HG03575 (cell line): ENCODE measurements around the gene SKI.

Experiments used
- ATAC-seq: cut with Tn5 transposase; IDR thresholded peaks from one replicate; pipeline ENCODE4 v1.9.1; 2021; ENCODE audit not compliant: unreplicated experiment, insufficient number of reproducible peaks, low FRiP score; ENCODE audit errors: extremely low read depth

The SKI gene

DNA sequence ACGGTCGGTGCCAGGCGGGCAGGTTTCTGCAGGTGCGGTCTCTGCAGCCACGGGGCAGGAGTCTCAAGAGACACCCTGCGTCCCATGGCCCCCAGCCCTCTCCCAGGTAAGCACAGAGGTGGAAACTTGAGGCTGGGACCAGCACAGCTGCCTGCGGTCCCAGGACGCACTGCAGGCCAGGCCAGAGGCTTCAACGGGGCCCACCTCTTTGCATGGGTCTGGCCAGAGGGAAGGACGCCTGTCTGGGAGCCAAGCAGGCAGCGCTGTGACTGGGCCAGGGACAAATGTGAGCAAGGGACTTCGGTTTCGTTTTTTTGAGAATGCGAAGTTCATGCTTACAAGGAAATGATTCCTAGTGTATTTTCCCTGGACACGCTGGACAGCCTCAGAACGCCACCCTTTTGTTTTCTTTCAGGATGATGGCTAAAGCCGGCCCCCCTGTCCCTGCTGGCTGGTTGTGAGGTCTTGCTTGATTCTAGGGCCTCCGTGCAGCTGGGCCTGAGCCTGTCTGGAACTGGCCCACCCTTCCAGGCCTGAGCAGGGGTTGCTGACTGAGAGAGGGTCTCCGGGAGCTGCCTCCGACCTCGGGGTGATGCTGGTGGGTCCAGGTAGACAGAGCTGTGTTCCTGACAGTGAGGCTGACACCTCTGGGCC lies 124.9 kb downstream of the SKI start:
- ATAC-seq = no peak

DNA sequence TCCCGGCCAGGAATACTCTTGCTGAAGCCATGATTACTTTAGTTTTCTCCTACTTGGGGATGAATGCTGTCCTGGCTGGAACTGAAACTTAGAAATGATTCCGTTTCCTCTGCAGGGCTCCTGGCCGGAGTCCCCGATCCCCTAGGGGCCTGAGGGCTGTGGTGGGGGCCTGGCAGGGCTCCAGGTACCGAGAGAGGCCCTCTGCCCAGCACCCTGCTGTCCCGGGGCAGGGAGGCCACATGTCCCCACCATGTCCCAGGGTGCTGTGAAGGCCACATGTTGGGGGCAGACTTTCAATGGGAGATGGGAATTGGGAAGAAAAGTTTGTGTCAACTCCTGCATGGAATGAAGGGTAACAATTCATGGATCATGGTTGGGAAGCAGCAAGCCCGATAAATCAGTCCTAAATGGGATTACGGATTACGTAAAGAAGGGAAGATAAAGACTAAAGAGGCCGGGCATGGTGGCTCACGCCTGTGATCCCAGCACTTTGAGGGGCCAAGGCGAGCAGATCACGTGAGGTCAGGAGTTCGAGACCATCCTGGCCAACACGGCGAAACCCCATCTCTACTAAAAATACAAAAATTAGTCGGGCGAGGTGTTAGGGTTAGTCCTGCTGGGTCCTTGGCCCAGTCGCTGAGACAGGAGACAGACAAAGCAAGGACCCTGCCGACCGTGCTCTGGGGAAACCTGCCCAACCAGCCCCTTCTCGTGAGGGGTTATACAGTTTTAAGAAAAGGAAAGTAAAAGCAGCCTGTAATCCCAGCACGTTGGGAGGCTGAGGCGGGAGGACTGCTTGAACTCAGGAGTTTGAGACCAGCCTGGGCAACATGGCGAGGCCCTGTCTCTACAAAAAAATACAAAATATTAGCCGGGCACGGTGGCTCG lies 125.7 kb downstream of the SKI start:
- no peak for ATAC-seq

DNA sequence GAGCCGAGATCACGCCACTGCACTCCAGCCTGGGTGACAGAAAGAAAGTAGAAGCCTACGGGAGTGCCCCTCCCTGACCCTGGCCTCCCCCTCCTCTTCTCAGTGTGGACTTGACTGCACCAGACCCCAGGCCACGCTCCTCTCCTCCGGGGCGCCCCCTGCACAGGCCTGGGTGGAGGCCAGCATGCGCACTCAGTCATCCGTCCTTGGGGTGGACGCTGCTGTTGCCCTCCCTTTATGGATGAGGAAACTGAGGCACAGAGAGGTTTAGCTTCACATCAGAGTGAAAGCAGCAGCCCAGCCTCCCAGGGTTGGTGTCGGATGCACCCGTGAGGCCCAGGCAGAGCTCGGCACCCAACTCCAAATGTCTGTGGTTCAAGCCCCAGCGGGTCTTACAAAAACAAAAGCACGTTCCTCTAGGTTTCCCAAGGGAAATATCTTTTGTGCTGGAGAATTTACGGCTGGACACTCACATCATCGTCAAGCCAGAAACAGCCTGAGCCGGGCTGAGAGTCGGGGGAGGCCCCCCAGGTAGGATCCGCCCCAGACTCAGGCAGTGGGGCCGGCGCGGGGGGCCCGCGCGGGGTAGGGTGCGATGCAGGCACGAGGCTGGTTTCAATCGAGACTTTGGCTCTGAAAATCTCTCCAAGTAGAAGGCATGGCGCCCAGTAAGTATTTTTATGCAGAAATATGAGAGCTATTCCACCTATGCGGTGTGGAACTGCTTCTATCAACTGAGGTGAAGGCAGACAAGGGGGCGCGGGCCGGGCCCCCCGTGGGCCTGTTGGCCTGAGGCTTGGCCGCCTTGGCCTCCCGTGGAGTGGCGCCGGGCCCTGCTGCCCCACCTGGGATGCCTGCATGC lies 126.6 kb downstream of the SKI start:
- ATAC-seq = no peak

DNA sequence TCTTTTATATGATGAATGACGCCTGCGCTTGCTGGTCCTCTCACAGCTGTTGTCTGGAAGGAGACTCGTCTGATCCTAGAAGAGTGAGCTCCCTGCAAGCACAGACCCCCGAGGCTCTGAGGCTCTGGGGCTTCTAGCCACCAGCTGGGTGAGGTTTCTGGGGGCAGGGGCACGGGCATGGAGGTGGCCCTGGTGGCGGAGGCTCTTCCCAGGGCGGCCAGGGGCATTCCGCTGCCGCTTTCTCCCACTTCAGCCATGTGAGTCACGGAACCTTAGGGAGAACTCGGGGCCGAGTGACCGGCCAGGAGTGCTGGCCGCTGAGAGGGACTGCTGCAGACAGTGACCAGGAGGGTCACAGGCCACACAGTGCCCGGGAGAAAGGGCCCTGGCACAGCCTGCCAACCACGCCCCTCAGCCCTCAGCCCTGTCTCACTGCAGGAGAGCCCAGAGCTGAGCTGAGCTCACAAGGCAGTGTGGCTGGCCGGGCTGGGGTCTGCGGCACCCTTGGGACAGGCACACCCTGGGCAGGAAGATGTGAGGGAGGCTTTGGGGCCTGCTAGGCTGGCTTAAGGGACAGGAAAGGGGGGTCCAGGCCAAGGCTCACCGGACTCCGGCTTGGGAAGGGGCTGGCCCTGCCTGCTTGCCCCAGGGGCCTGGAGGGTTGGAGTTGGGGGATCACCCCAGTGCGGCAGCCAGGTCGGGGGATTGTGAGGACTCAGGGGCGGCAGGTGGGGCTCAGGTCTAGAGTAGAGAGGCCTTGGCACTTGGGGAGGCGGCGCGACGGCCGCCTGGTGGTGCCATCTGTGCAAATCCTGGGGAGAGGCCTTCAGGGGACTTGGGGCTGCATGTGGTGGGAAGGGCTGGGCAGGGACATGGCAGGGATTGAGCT lies 127.5 kb downstream of the SKI start:
- ATAC-seq = no peak

DNA sequence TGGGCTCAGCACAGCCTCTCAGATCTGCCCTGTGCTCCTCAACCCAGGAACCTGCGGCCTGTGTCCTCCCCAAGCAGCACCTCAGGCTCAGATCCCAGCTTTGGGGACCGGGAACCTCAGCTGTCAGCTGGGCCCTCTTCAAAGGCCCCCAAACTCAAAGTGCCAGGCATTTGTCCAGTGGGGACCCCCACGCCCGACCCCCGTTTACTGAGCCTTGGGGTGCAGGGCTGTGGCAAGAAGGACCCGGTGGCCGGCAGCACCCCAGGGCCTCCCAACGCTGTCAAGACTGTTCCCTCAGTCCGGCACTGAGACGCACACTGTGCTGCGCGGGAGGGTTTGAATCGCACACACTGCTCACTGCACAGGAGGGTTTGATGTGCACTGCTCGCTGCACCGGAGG lies 128.3 kb downstream of the SKI start:
- no peak for ATAC-seq

DNA sequence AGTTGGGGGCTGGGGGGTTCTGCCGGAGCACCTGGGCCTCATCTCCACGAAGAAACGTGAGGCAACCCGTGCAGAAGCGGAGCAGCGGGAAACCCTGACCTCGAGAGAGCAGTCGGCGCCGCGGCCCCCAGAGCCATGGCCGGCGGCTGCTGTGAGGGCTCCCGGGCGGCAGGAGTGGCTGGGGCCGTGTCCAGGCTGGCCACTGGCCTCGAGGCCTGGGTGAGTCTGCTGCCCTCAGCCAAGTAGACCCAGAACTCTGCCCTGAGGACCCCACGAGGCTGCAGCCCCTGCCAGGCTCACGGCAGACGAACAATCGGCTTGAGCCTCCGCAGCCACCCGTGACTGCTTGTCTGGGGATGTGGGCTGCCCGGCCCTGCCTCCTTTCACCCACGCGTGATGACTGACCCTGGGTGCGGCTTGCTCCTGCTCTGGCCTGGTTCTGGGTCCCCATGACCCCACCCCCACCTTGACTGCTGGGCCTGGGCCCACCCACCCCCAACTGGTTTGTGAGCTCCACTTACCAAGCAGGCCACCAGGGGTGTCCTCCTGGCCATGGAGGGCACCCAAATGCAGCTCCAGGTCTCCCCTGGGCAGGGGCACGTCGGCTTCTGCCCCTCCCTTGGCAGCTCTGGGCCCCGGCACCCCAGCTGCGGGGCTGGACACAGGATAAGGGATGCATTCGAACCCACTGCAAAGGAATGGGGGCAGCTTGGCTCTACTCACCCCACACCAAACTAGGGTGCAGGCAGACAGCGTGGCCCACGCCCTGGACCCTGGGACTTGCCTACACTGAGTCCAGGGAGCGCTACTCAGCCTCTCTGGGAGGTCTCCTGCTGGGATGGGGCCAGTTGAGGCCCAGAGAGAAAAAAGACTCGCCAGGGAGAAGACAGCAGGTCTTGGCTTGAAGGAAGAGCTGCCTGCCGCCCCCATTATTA lies 129.1 kb downstream of the SKI start:
- ATAC-seq = no peak

DNA sequence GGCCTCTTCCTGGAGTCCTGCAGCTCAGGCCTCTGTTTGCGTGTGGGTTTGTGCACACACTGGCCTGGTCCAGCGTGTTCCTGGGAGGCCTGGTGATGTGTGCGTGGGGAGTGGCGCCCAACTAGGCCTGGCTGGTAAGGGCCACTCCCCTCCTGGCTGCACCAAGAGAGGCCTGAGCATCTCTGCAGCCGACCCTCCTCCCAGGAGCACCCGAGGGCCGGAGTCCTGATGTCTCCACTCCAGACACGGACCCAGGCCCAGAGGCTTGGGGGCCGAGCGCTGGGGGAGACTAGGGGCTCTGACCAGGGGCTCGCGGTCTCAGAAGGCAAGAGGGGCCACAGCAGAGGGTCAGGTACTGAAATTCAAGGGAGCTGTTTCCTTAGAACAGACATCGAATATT lies 130.0 kb downstream of the SKI start:
- no peak for ATAC-seq

DNA sequence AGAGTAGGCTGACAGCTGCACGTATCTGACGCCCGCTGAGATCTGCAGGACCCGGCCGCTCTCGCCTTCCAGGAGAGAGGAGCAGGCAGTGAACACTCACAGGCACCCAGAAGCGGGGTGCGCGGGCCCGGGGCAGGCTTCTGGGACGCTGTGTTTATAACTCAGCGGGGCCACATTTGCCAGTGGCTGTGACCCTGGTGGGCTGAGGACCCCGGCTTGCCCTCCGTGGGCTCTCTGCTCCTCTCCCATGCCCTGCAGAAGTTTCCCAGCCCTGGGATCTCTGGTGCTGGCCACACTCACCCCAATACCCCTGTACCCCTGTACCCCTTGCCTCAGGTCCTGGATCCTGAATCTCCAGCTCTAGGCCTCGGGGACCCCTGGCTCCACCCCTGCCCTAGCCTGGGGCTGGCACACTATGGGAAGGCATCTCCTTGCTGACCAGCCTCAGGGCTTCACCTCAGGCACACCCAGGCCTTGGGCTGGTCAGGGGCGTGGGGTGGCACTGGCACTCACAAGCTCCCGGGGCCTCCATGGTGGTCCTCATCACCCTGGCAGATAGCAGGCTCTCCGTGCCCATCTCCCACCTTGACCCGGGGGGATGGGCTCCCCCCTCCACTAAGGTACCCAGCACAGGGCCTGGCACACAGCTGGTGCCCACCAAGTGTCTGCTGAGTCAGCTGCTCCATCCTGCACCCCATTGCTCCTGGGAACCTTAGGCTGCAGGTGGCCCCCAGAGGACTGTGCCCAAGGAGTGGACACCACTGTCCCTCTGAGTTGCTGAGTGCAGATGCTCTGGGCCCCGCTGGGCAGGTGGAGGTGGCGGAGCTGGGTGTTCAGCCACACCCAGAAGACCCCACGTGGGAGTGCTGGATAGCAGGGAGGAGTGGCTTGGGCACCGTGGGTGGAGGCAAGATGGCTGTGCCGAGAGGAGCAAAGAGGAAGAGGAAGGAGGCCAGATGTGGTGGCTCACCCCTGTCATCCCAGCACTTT lies 130.8 kb downstream of the SKI start:
- no peak for ATAC-seq
